CD14-positive monocyte (primary cell): ENCODE results near the gene MMP24. TPM values are rescaled to one million over a fixed set of nuclear protein-coding genes. Genes with fewer than 3 reads are reported as not detected.

Experiments
- DNase-seq, 3 donors: peaks; one replicate each; pipeline ENCODE4 v3.0.0-alpha.2; 2011 to 2022
- H2AFZ ChIP-seq: 2 replicates; pipeline ENCODE4 v1.6.0; 2012; ENCODE audit warnings: mild to moderate bottlenecking, low read depth, low read length, inconsistent platforms; ENCODE audit not compliant: insufficient read depth, poor library complexity, severe bottlenecking
- H3K27ac ChIP-seq, 2 donors: 1 replicate in 1 of 2; 2 replicates in 1 of 2; pipeline ENCODE4 v1.5.1; 2012 to 2013; ENCODE audit warnings: low read length in 2 of 2, control low read depth in 1 of 2, inconsistent platforms in 1 of 2, low read depth in 1 of 2, mild to moderate bottlenecking in 1 of 2
- H3K27me3 ChIP-seq, 2 donors: one replicate each; pipeline versions ENCODE4 v1.6.0 to v1.6.1; 2011 to 2013; ENCODE audit warnings: low read length in 2 of 2; ENCODE audit not compliant: control insufficient read depth in 2 of 2, insufficient read depth in 2 of 2
- H3K36me3 ChIP-seq, 2 donors: replicated peaks in 1 of 2; 1 replicate in 1 of 2; 2 replicates in 1 of 2; pipeline versions ENCODE4 v1.5.1 to v1.6.1; 2012 to 2013; ENCODE audit warnings: low read length in 2 of 2, control low read depth in 1 of 2, inconsistent platforms in 1 of 2, mild to moderate bottlenecking in 1 of 2; ENCODE audit not compliant: insufficient read depth in 2 of 2, control insufficient read depth in 1 of 2
- H3K4me1 ChIP-seq, 2 donors: 1 replicate in 1 of 2; 2 replicates in 1 of 2; pipeline versions ENCODE4 v1.5.1 to v1.6.1; 2012 to 2013; ENCODE audit warnings: low read length in 2 of 2, control low read depth in 1 of 2, inconsistent platforms in 1 of 2, mild to moderate bottlenecking in 1 of 2, moderate library complexity in 1 of 2; ENCODE audit not compliant: insufficient read depth in 2 of 2, control insufficient read depth in 1 of 2
- H3K4me2 ChIP-seq: replicated peaks from 2 replicates; pipeline ENCODE3; 2012; ENCODE audit warnings: low read length, moderate library complexity, mild to moderate bottlenecking; ENCODE audit not compliant: poor library complexity, severe bottlenecking; ENCODE audit errors: extremely low read depth
- H3K4me3 ChIP-seq, 3 experiments: fragments of 200-600 bp in 1 of 3; sonication (generic) in 1 of 3; replicated peaks in 1 of 3; 1 replicate in 2 of 3; 2 replicates in 1 of 3; pipeline ENCODE4 v1.5.1; 2011 to 2013; ENCODE audit warnings: low read length in 3 of 3, mild to moderate bottlenecking in 3 of 3, control low read depth in 2 of 3, low read depth in 2 of 3, inconsistent platforms in 1 of 3, moderate library complexity in 1 of 3
- H3K79me2 ChIP-seq: 2 replicates; pipeline ENCODE4 v1.6.0; 2012; ENCODE audit warnings: mild to moderate bottlenecking, control low read depth, inconsistent platforms, low read length, moderate library complexity; ENCODE audit not compliant: insufficient read depth
- H3K9ac ChIP-seq: 2 replicates; pipeline ENCODE4 v1.6.0; 2017; ENCODE audit warnings: low read length, mild to moderate bottlenecking; ENCODE audit not compliant: insufficient read depth, poor library complexity, severe bottlenecking
- H3K9me3 ChIP-seq, 2 donors: replicated peaks in 1 of 2; 1 replicate in 1 of 2; 2 replicates in 1 of 2; pipeline versions ENCODE4 v1.5.1 to v1.6.1; 2012 to 2013; ENCODE audit warnings: low read length in 2 of 2, control low read depth in 1 of 2; ENCODE audit not compliant: control insufficient read depth in 1 of 2, insufficient read depth in 1 of 2
- H4K20me1 ChIP-seq: 2 replicates; pipeline ENCODE4 v1.6.0; 2012; ENCODE audit warnings: mild to moderate bottlenecking, low read length, control low read depth, moderate library complexity; ENCODE audit not compliant: insufficient read depth
- H3K27ac Mint-ChIP-seq, 7 donors: one replicate each; pipeline ENCODE4 v1.8.0; 2020; ENCODE audit warnings: mild to moderate bottlenecking in 7 of 7, mixed read lengths in 7 of 7, moderate library complexity in 6 of 7, inconsistent platforms in 2 of 7
- H3K27me3 Mint-ChIP-seq, 3 donors: one replicate each; pipeline ENCODE4 v1.8.0; 2021 to 2022; ENCODE audit warnings: low read depth in 3 of 3, mild to moderate bottlenecking in 3 of 3, mixed read lengths in 3 of 3, moderate library complexity in 3 of 3, inconsistent platforms in 1 of 3
- H3K36me3 Mint-ChIP-seq, 2 donors: one replicate each; pipeline ENCODE4 v1.8.0; 2020; ENCODE audit warnings: mixed read lengths in 2 of 2, inconsistent platforms in 1 of 2, mild to moderate bottlenecking in 1 of 2
- H3K4me1 Mint-ChIP-seq: one replicate; pipeline ENCODE4 v1.8.0; 2020; ENCODE audit warnings: mild to moderate bottlenecking, mixed read lengths
- H3K4me3 Mint-ChIP-seq, 2 donors: one replicate each; pipeline ENCODE4 v1.8.0; 2020; ENCODE audit warnings: mild to moderate bottlenecking in 2 of 2, mixed read lengths in 2 of 2, moderate library complexity in 1 of 2
- H3K9me3 Mint-ChIP-seq, 7 donors: one replicate each; pipeline ENCODE4 v1.8.0; 2020 to 2022; ENCODE audit warnings: mixed read lengths in 7 of 7, mild to moderate bottlenecking in 6 of 7, moderate library complexity in 6 of 7, inconsistent platforms in 2 of 7
- WGBS: methylation state at CpG from one replicate; pipeline ENCODE4 v1.1.5; 2013; ENCODE audit warnings: missing lambda C conversion rate; ENCODE audit not compliant: insufficient coverage; 5-methylcytosine and 5-hydroxymethylcytosine counted together
- intact Hi-C, 2 donors: fragments of 100-400 bp; cut with micrococcal nuclease; formaldehyde crosslinking; loops; one replicate each; pipeline versions ENCODE4 v1.15.0 to v1.15.1; 2023
- polyA plus RNA-seq, 3 donors: library from polyadenylated mRNA; depleted of rRNA in 1 of 3; unstranded in 2 of 3; stranded (reverse) in 1 of 3; fragments of 300-500 nt in 2 of 3; fragments of >200 nt in 1 of 3; fragmentation: Illumina TruSeq in 2 of 3; gene quantifications; 1 replicate in 2 of 3; 2 replicates in 1 of 3; pipeline ENCODE4 v1.2.3, GENCODE V29; 2012 to 2021
- TF ChIP-seq, protein P1 (sequence below): fragments of 200-600 bp; IDR thresholded peaks from one replicate; pipeline ENCODE4 v1.8.0; 2022; ENCODE audit warnings: antibody characterized with exemption, mild to moderate bottlenecking

MMP24 gene
- polyA plus RNA-seq, 3 donors: 0.14 TPM; not detected in 2

DNA sequence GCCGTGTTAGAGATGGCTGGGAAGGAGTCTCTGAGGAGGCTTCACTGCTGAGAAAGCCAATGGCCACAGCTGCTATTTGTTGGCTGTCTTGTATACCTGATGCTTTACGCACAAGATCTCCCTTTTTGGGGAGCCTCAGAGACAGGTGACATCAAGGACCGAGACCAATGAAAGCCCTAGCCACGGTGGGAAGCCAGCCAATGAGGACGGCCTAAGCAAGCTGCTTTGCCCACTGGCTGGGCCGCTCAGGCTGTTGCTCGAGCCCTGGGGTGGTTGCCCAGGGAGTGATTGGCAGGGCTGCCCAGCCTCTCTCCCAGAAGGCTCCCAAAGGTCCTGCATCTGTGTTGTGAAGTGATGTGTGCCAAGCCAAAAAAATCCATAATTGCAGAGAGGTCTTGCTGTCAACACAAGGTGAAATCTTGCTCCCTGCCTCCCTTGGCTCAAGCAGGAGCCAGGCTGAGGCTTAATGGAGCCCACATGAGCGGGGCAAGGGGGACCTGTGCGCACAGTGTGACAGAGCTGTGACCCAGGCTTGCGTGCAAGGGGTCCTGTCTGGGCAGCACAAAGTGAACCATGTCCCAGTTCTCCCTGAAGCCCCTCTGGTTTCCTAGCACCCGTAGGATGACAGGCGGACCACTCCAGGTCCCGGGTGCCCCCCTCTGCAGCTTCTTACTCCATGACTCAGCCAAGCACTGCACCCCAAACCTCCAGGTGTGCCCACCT lies 47.1 kb downstream of the MMP24 start:
- peaks cover 35 to 60% of the 10 kb centered on the region in 2 donors for H3K36me3 ChIP-seq
- Mint-ChIP-seq H3K27me3 (peaks cover 0 to 1% (median 0%) of the 10 kb centered on the region in 3 donors), H3K4me1 (peaks cover 14% of the 10 kb centered on the region), H3K27ac (peak overlapping the region in 2 of 7 donors; percentile 32 to 50), H3K4me3 (no peak overlapping the region), H3K36me3 (peaks cover 43 to 60% of the 10 kb centered on the region in 2 donors), H3K9me3 (no peaks in the 10 kb centered on the region)
- H3K4me2 ChIP-seq: no peak overlapping the region
- peaks cover 41% of the 10 kb centered on the region for H4K20me1 ChIP-seq
- peak overlapping the region in 1 of 2 donors; percentile 31 for H3K27ac ChIP-seq
- 91% methylated on average over 12 of the region's 13 CpGs for WGBS
- intact Hi-C loops: loop anchor here in 1 of 2 donors (10.0 kb wide), 1 partner anchor 129 kb away; the partner anchor contains the start of gene EDEM2
- no peak overlapping the region for H2AFZ ChIP-seq
- no peaks in the 10 kb centered on the region for H3K9me3 ChIP-seq
- no peaks in the 10 kb centered on the region for H3K27me3 ChIP-seq
- no peak for DNase-seq
- peaks cover 20% of the 10 kb centered on the region for H3K79me2 ChIP-seq
- H3K4me3 ChIP-seq: no peak overlapping the region
- peaks cover 14 to 22% of the 10 kb centered on the region in 2 donors for H3K4me1 ChIP-seq
- TF ChIP-seq, protein P1, sequence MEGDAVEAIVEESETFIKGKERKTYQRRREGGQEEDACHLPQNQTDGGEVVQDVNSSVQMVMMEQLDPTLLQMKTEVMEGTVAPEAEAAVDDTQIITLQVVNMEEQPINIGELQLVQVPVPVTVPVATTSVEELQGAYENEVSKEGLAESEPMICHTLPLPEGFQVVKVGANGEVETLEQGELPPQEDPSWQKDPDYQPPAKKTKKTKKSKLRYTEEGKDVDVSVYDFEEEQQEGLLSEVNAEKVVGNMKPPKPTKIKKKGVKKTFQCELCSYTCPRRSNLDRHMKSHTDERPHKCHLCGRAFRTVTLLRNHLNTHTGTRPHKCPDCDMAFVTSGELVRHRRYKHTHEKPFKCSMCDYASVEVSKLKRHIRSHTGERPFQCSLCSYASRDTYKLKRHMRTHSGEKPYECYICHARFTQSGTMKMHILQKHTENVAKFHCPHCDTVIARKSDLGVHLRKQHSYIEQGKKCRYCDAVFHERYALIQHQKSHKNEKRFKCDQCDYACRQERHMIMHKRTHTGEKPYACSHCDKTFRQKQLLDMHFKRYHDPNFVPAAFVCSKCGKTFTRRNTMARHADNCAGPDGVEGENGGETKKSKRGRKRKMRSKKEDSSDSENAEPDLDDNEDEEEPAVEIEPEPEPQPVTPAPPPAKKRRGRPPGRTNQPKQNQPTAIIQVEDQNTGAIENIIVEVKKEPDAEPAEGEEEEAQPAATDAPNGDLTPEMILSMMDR: no peak
- no peak overlapping the region for H3K9ac ChIP-seq

DNA sequence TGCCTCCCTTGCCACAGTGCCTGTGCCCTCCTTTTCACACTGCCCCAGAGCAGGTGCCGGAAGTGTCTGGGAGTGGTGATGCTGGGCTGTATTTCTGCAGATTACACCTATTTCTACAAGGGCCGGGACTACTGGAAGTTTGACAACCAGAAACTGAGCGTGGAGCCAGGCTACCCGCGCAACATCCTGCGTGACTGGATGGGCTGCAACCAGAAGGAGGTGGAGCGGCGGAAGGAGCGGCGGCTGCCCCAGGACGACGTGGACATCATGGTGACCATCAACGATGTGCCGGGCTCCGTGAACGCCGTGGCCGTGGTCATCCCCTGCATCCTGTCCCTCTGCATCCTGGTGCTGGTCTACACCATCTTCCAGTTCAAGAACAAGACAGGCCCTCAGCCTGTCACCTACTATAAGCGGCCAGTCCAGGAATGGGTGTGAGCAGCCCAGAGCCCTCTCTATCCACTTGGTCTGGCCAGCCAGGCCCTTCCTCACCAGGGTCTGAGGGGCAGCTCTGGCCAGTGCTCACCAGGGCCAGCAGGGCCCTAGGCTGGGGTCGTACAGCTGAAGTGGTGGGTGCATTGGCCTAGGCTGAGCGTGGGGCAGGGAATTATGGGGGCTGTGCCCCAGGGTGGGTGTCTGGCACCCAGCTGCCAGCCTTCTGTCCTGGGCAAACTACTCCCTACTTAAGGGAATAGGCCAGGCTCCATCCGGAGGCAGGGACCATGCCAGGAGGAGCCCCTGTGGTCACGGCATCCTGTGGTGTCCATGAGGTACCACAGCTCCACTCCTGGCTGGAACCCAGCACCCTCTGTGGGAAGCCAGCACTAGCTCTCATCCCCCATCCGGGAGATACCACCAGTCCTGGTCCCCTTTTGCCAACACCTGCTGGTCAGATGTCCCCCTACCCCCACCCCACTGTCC lies 47.9 kb downstream of the MMP24 start:
- Histone ChIP-seq H3K4me2 (no peak overlapping the region), H3K4me3 (no peak overlapping the region), H3K9ac (no peak overlapping the region), H3K27ac (peak overlapping the region in 1 of 2 donors; percentile 31), H3K27me3 (no peaks in the 10 kb centered on the region), H3K4me1 (peaks cover 14 to 22% of the 10 kb centered on the region in 2 donors), H3K36me3 (peaks cover 41 to 62% of the 10 kb centered on the region in 2 donors), H3K79me2 (peaks cover 20% of the 10 kb centered on the region), H3K9me3 (no peaks in the 10 kb centered on the region), H2AFZ (no peak overlapping the region), H4K20me1 (peaks cover 41% of the 10 kb centered on the region)
- WGBS: 95% methylated on average over 22 of the region's 24 CpGs
- H3K4me1 Mint-ChIP-seq: peaks cover 15% of the 10 kb centered on the region
- no peak for DNase-seq
- H3K27ac Mint-ChIP-seq: peak overlapping the region in 2 of 7 donors; percentile 36 to 54
- no peaks in the 10 kb centered on the region for H3K9me3 Mint-ChIP-seq
- intact Hi-C loops: loop anchor here in 1 of 2 donors (10.0 kb wide), 1 partner anchor 130 kb away; the partner anchor contains the start of gene EDEM2
- H3K36me3 Mint-ChIP-seq: peaks cover 51 to 63% of the 10 kb centered on the region in 2 donors
- TF ChIP-seq, protein P1: no peak
- peaks cover 0 to 1% (median 0%) of the 10 kb centered on the region in 3 donors for H3K27me3 Mint-ChIP-seq
- H3K4me3 Mint-ChIP-seq: no peak overlapping the region
